Activated CD8-positive, alpha-beta memory T cell treated with anti-CD3 and anti-CD28 coated beads, Interleukin-2, amount 50 U/mL, for 1 hour (primary cell): ENCODE results near the gene RASA3.
"Not testable (repeated sequence)": the region's sequence is repeated elsewhere in the genome, so short reads cannot be mapped to it uniquely, and the experiment has no call there.

Experiments used
- DNase-seq: peaks from one replicate; pipeline ENCODE4 v3.0.0-alpha.2; 2020; ENCODE audit errors: extremely low read depth

The RASA3 gene

DNA sequence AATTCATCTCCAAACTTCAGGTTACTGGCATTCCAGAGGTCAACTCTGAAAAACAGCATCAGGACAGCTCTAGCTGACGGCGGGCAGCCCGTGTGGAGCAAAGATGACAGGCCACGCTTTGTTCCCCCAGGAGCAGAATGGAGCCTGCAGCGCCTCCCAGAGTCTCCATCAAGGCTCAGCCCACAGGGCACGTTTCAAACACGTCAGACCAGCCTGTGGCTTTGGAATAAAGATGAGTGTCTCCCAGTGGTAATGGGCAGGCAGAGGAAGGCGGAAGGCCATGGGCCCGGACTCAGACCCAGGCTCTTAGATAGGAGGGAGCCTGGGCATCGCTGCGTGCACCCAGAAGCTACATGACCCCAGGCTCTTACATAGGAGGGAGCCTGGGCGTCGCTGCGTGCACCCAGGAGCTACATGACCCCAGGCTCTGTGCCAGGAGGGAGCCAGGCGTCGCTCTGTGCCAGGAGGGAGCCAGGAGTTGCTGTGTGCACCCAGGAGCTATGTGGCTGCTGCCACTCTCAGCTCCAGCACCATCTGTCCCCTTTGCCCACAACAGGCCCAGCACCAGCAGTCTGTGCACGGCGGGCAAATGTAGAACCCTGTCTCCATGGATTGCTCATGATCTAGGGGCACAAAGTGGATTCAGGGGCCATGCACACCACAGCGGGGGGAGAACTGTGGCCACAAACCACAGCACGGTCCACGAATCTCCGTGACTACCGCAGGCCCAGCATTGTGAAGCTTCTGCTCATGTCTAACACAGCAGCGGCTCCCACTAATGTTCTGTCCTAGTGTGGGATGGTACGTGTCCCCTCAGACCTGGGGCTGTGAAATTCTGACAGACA lies 110.7 kb downstream of the RASA3 start:
- no peak for DNase-seq

DNA sequence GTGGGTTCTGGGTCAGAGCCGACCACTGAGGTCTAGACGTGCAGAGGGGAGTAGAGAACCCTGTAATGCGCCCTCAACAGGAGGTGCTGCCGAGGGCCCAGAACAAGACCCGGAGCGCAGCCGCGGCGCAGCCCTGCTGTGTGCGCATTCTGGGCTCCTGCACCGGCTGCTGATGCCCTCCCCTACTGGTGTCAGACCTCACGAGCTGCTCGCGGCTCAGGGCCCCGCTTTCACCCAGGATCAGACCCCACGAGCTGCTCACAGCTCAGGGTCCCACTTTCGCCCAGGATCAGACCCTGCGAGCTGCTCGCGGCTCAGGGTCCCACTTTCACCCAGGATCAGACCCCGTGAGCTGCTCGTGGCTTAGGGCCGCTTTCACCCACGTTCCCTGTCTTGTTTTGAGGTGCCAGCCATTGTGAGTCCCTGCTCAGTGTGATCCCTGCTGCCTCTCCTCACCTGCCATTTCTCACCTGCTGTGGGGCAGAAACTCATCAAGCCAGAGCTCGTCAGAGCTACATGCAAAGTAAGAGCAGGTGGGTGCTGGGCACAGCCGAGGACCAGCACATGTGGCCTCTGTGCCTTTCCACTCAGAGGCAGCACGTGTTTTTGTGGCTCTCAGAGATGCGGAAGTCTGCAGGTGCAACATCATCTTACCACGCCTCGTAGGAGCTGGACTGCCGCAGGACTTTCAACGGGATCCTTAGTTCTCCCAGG lies 111.5 kb downstream of the RASA3 start:
- DNase-seq: no peak

DNA sequence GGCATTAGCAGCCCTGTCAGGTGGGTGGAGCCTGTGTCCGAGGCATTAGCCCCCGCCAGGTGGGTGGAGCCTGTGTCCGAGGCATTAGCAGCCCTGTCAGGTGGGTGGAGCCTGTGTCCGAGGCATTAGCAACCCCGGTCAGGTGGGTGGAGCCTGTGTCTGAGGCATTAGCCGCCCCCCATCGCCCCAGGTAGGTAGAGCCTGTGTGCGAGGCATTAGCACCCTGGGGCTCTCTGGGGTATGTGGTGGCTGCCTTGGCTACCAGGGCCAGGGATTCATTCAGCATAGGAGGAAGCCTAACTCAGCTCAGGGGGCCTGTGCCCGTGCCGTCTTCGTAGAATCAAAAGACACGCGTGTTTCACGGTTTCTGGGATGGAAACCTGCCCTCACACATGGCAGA lies 112.3 kb downstream of the RASA3 start:
- not testable (repeated sequence) for DNase-seq

DNA sequence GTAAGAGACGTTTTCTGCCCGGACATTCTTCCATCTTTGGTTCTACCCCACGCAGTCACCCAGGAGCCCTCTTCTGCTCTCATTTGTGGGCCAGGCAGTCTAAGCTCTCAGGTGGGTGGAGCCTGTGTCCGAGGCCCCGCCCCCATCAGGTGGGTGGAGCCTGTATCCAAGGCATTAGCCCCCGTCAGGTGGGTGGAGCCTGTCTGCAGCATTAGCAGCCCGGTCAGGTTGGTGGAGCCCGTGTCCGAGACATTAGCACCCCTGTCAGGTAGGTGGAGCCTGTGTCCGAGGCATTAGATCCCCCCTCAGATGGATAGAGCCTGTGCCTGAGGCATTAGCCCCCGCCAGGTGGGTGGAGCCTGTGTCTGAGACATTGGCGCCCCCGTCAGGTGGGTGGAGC lies 113.1 kb downstream of the RASA3 start:
- DNase-seq: no peak

DNA sequence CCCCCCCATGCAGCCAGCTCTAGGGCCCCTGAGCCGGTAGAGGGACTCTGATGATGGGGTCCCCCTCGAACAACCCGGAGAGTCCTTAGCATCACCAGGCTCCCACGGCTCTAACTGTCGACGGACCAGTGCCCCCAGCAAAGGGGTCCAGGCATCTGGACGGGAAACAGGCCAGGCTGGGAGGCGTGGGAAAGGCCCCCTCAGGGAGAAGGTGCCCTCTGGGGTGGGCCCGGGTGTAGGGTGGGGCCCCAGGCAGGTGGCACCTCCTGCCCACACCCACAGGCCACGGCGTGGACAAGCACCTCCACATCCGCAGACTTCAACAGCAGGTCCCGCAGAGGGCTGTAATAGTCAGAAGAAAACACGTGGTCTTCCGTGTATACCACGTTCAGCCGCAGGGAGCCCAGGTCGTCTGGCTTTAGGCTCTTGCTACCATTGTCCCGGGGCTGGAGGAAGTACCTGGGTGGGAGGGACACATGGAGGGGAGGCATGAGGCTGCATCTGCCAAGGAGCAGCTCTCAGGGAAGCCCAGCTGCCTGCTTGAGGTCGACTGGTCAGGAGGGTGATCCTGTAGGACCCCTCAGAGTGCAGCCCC lies 113.9 kb downstream of the RASA3 start:
- DNase-seq: no peak

DNA sequence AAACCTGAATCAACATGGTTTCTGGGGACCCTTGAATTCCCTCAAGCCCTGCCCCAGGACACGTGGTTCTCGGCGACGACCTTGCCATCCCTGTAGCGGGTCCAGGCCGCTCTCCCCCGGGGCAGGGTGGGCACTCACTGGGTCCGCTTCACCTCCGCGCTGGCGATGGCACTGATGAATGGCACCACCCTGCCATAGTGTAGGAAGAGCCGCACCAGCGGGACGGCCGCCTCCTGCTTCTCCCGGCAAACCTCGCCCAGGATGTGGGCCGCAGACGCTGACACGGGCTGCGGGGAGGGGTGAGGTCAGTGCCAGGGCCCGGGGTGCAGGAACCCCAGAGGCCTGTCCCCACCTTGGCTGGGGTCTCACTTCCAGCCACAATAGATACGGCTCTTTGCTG lies 114.5 kb downstream of the RASA3 start:
- DNase-seq: no peak

DNA sequence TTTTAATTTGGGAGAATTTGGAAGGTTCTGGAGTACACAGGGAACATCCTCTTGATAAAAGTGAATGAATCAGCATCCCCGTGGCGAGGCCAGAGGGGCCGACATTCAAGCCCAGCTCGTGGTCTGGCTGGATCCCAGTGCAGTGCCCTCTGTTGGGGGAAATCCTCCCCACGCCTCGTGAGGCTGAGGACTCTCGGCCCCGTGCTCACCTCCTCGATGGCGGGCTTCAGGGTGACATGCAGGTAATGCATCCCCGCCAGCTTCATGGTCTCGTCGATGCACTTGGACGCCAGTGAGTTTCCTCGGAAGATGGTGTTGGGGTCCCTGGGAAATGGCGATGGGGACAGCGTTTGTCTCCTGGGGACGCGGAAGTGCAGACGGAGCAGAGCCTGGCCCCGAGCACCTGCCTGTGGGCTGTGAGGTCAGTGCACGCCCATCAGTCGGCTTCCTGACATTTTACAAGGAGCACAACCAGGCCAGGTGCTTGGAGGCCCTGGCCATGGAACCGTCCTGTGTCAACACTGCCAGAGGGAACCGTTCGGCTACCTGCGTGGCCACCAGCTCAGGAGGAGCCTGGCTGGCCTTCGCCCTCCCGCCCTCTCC lies 115.3 kb downstream of the RASA3 start:
- no peak for DNase-seq

DNA sequence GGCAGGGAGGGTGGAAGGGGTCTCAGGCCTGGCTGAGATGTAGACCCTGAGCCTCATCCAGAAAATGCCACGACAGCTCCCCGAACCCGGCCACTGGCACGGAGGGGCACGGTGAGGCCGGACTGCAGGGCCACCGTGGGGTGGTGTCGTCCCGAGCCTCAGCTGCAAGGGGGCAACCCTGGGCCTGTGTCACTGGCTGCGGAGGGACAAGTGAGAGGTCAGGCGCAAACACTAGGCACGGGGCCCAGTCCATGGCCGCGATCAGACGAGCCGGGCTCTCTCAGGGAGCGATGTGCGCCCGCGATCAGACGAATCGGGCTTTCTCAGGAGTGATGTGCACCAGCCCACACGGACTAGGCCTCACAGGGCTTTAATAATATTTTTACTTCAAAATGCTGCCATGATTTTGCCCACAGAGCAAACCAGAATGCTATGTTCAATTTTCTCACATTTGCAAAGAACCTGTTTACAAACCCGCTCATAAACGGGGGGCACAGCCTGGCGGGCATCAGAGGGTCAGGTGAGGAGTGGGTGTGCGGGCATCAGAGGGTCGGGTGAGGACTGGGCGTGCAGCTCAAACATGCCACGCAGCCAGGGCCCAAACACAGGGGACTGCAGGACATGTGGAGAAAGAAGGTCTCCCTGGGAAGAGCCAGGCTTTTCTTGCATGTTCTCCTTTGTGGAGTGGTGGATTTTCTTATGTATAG lies 115.9 kb downstream of the RASA3 start:
- DNase-seq: no peak

DNA sequence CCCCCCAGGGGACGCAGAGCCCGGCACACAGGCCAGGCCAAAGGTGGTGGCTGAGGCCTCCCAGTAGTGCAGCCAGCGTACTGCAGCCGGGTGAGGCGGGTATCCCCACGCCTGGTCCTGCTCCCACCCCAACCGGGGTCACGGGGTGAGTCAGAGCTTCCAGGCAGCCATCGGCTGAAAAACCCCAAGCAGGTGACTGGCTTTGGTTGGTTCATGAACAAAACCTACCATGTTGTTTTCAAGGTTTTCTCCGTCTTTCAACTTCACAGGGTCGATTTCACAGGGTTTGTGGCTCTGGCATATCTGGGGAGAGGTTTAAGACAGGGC lies 116.5 kb downstream of the RASA3 start:
- no peak for DNase-seq

DNA sequence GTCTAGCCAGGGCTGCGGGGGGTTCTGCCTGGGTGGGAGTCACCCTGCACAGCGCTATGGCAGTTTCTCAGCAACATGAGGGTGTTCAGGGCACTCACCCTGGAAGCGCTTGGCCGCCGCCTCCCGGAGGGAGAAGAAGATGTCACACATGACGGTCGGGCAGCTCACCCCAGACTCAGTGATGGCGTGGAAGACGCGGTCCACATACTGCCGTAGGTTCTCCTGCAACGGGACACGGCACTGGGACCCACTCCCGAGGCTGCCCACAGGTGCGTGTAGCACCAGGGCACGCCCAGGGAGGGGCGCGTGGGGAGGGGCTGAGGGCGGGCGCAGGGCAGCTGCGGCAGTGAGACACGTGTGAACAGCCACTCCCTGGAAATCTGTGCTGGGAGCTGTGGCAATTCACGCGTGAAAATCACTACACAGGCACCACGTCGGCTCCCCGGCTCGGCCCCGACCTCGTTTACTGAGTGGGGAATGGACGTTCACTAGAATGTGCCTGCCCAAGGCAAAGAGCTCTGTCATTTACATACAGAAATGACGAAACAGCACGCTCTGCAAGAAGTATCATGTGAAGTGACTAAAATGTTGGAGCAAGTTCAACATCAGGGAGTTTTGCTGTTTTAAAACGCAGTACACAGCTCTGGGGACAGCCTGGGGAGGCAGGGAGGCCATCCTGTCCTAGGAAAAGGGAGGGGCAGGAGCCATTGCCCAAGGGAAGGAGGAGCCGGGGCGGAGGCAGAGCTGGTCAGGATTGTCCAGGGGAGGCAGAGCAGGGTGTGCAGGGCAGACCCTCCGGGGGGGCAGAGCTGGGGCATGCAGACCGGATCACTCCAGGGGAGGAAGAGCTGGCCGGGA lies 117.1 kb downstream of the RASA3 start:
- no peak for DNase-seq

DNA sequence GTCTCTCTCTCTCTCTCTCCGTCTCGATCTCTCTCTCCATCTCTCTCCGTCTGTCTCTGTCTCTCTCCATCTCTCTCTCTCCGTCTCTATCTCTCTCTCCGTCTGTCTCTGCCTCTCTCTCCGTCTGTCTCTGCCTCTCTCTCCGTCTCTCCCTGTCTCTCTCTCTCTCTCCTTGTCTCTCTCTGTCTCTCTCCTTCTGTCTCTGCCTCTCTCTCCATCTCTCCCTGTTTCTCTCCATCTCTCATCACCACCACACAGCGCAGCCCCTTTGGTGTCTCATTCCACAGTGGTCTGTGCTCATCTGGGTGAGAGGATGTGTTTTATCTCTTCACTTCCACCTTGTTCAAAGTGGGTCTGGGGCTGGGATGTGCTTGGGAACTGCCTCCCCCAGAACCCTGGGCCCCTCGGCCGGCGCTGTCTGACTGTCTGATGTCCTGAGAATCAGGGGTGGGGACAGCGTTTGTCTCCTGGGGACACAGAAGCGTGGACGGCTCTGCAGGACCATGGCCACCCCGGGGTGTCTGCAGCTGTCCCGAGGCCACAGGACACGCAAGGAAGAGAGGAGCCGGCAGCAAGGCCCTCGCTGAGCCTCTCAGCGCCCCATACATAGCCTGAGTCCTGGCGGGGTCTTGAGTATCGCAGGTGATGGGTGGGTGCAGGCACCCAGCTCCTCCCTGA lies 118.3 kb downstream of the RASA3 start:
- DNase-seq: no peak

DNA sequence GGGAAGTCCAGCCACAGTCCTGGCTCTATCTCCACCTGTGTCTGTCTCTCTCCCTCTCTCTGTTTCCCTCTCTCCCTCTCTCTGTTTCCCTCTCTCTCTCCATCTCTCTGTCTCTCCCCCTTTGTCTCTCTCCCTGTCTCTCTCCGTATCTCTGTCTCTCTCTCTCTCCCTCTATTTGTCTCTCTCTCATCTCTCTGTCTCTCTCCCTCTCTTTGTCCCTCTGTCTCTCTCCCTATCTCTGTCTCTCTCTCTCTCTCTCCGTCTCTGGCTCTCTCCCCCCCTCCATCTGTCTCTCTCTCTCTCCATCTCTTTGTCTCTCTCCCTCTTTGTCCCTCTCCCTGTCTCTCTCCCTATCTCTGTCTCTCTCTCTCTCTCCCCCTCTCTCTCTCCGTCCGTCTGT lies 119.1 kb downstream of the RASA3 start:
- DNase-seq: no peak

DNA sequence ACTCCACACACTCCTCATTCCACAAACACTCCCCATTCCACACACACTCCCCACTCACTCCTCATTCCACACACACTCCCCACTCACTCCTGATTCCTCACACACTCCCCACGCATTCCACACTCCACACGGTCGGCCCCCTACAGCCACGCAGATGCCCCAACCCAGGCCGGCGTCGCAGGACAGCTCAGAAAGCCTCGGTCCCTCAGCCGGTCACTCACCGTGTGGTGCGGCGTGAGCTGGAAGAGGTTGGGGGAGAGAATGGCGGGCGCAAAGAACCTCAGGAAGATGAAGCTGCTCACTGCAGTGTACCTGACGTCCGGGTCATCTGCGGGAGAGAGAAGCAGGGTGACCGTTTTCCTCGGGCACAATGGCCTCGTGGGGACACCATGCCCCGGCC lies 119.5 kb downstream of the RASA3 start:
- no peak for DNase-seq

DNA sequence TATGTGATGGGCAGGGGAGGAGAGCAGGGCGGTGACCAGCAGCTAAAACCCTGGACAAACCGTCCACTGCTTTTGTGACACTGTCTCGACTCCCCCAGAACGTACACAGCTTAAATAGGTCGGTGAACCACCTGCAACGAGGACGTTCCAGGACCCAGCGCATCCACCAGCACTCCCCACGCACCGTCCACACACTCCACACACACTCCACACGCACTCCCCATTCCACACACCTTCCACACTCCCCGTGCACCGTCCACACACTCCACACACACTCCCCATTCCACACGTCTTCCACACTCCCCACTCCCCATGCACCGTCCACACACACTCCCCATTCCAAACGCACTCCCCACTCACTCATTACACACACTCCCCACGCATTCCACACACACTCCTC lies 120.3 kb downstream of the RASA3 start:
- no peak for DNase-seq

DNA sequence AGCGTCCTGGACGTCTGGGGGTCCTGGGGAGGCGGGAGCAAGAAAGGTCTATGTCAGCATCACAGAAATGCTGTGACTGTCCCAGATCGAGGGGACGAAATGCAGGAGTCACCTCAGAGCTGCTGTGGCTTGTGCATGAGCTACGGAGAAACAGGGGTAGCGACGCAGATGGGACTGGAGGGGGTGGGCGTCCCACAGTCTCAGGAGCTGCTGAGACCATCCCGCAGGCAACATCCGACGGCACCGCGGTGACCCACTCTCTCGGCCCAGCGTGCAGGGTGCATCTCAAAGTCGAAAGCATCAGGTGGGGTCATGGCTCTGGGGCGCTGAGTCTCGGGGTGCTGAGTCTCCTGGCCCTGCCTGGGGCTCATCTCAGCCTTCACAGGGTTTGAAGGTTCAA lies 121.2 kb downstream of the RASA3 start:
- no peak for DNase-seq

DNA sequence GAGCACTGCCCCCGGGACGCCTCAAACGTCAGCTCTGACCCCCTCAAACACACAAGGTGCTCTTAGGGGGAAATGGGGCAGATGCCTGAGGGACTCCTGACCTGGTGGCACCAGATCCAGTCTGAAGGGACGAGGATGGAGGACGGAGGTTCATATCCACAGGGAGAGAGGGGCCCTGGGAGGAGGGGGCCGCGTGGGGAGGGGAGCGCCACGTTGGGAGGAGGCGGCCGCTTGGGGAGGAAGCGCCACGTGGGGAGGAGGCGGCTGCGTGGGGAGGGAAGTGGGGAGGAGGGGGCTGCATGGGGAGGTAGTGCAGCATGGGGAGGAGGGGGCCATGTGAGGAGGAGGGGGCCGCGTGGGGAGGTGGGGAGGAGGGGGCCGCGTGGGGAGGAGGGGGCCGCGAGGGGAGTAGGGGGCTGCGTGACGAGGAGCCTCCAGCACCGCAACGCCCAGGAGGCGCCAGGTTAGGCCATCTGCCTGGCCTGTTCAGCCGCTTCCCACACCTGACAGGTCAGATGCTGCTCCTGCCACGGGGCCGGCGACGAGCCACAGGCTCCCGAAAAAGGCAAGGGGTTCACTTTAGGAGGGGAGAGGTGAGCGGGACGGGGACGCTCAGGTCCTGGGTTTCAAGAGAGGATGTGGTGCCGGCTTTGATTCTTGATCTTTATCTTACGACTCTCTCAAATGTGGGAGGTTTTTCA lies 121.9 kb downstream of the RASA3 start:
- DNase-seq: no peak

DNA sequence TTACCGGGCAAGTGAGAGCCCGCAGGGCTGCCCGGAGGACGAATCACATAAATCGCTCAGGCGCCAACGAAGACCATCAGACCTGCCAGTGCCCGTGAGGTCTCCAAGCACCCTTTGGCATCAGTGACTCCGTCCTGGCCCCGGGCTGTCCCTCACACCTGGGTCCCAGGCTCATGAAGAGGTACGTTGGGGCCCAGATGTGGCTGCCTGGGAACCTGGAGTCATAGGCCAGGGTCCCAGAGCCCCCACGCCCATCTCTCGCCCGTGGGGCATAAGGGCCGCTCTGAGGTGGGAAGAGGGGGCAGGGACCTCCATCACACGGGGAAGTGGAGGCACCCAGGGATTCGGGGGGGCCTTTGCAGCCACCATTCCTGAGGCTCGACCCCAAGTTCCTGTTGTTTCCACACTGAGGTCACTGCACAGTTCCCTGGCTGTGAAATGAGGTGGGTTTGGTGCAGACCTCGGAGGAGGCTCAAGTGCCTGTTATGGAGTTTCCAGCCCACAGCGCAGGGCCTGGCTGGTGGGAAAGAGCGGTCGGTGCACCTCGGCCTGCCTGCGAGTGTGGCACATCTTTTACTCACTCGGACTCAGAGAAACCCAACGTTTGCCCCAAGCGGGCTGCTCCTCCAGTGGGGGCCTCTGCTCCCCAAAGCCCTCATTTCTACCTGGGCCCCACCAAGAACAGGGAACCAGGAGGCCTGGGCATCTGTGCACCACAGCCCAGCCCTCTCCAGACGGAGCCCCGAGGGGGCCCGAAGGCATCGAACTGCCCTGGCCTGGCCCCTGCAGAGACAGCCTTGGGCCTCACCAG lies 122.6 kb downstream of the RASA3 start:
- DNase-seq: no peak

DNA sequence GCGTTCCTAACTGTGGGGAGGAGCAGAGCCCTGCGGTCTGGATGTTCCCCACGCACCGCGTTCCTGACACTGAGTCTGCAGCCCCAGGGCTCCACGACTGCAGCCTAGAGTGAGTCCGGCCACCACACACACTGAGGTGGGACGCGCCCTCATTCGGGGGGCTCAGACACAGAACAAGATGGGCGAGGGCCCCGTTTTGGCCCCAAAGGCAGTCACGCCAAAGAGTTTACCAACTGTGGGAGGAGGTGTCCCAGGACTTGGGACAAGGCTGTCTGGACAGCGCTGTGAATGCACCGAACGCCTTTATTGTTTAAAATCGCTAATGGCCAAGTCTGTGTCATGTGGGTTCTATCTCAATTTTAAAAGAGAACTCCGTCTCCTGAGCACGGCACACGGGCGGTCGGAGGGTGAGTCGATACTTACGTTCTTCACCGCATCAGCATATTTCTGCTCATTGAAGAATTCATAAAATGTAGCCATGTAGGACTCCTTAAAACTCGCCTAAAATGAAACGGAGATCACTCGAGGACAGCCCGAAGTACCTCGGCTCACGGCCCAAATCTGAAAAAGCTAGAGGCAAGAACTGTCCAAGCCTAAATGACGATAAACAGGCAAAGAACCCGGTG lies 123.3 kb downstream of the RASA3 start:
- DNase-seq: no peak

DNA sequence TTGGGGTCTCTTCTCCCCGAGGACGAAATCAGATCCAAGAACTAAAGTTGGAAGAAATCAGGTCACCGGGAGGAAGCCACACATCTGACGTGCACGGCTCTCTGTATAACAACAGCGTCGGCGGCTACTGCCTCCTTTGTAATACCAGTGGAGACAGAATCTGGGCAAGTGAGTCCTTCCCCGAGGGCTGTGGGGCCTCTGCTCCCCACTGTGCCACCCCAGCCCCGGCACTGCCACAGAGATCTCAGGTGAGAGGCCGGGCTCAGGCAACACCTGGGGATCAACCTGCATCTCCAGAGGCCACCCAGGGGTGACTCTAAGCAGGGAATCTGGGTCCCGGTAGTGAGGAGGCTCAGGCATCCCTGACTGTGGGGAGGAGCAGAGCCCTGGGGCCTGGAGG lies 124.9 kb downstream of the RASA3 start:
- DNase-seq: no peak
